Midbrain (tissue), 1 donor: ENCODE measurements around the gene PASK.
"Not testable (repeated sequence)": the region's sequence is repeated elsewhere in the genome, so short reads cannot be mapped to it uniquely, and the experiment has no call there.

Experiments
- DNase-seq: peaks from one replicate; lab custom pipeline; 2025; lab: John Stamatoyannopoulos, UW

The PASK gene

GRCh38 chr2:241104611-241105010, 44.7 kb downstream of the PASK start:
- not testable (repeated sequence) for DNase-seq

DNA sequence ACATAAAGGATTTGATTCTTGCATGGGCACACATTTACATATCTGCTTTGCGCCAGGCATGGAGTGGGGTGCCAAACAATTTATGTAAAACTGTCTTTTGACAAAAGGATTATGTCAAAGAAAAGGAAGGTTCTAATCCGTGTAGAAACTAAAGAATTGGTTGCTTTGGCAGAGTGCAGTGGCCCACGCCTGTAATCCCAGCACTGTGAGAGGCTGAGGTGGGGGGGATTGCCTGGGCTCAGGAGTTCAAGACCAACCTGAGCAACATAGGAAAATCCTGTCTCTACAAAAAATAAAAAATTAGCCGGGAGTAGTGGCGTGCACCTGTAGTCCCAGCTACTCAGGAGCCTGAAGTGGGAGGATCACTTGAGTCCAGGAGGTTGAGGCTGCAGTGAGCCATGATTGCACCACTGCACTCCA, 46.1 kb downstream of the PASK start:
- DNase-seq: no peak

- peak; percentile 87 for DNase-seq
Observed at GRCh38 chr2:241102239-241102803, 47.0 kb downstream of the PASK start, which contains the start of gene MTERF4. TSS of gene MTERF4 (minus strand) at chr2:241102287. CDS start at chr2:241102273, 14 bp downstream.

GRCh38 chr2:241099246-241099645, 50.0 kb downstream of the PASK start:
- no peak for DNase-seq

DNA sequence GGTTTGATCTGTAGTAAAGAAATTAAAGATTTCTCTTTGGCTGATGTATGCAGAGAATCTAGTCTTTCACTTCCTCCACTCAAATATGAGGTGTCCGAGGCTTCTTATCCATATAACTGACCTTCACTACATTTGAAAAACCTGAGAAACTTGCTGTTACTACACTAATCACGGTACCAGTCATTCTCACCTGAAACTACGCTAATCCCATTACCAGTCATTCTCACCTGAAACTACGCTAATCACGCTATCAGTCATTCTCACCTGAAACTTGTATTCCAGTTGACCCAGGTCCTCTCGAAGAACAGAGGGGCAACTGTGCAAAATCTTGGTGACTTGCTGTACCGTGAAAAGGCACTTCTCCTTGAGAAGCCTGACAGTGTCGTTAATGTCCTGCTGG, 52.3 kb downstream of the PASK start:
- DNase-seq: no peak

GRCh38 chr2:241095594-241096290, 53.5 kb downstream of the PASK start:
- no peak for DNase-seq

- DNase-seq: no peak
Observed at GRCh38 chr2:241094924-241095420, 54.3 kb downstream of the PASK start.

DNA sequence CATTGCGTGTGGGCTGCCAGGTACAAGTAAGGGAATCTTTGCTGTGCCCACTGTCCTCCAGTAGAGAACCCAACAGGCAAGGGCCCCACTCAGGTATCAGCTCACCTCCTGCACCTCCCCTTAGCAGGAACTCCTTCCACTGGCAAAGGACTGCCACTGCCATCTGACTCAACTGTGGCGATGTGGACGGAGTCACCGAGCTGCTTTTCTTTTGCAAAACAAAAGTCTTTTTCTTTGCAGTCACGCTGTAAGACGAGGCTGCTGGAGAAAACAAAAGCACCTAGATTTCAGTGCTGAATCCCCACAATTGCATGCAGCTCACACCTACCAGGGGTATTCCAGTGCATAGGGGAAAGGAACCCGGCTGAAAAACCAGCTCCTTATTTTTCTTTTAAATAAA, 55.1 kb downstream of the PASK start:
- DNase-seq: no peak

GRCh38 chr2:241093133-241093781, 56.0 kb downstream of the PASK start:
- not testable (repeated sequence) for DNase-seq

DNA sequence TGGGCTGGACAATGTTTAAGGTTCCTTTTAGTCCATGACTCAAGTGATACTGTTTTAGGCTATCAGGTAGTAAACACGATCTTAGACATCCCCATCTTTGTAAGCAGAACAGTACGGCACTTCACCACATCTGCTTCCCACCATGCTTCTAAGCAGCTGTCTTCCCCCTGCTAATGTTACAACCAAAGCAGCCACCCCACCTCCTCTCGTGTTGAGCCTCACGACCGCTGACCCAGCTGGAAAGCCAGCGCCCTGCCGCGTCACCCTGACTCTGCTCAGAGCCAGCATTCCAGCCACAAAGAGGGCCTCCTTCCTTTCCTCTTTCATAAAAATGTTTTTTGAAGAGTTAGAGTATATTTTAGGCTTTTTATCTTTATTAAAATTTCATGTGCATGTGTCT, 56.6 kb downstream of the PASK start:
- no peak for DNase-seq

DNA sequence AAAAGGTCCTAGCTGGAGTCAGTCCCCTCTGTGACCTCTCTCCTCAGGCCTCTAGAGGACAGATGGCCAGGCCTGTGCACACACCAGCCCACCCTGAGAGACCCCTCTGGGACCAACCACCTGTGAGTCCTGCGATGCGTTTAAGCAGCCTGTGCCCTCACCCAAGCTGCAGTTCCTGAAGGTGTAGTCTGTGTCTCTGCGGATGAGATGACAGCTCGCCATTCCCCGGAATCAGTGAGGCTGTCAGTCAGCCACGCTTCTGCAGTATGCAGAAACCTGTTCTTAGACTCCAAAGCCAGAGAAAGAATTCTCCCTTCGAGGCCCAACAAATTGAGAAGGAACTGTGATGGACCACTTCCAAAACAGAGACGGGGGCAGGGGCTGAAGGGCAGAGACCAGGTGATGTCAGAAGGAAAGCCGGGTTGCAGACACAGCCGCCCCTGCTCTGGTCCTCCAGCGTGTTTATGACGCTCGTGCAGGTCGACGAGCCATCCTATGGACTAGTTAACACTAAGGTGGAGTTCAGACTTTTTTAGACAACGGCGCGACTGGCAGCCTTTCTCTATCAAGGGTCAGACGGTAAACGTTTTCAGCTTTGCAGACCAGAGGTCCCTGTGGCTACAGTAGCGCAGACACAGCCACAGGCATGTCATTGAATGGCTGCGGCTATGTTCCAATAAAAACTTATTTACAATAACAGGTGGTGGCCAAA, 57.4 kb downstream of the PASK start:
- no peak for DNase-seq

GRCh38 chr2:241091201-241091600, 58.1 kb downstream of the PASK start:
- DNase-seq: no peak

DNA sequence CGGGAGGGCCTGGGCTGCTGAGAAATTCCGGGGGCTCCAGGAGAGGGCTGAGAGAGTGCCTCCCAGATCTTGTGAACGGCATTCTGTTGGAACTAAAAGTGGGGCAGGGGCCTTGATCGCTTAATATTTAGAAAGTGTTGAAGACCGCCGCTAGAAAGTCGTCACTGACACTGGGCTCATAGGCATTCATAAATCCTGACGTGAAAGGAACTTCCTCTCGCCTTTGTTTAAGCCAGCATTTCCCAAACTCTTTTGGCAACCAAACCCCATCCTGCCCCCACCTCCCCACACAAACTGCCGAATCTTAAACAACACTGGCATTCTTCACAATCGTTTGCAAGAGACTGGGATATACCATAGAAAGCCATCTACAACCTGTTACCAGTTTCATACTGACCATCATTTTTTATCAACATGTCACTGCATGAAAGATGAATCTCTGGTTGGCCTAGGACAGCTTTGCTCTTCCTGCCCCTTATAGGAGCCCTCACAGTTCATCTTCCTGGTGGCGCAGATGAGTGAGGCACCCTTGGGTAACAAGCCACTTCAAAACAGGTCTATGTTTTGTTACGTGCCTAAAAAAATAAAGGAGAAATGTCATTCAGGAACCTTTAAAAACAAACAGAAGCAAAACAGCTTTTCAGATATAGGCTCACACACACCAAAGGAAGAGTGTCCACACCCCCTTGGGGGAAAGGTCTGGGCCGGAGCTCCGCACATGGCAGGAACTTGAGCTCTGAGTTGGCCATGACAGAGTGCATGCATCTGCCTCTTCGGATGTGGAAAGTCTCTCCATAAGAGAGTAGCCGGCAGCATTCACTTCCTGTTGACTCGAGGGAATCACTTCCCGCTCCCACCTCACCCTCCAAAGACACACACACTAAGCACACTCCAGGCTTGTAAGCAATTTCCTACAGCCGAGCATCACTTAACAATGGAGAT, 60.2 kb downstream of the PASK start:
- DNase-seq: no peak

DNA sequence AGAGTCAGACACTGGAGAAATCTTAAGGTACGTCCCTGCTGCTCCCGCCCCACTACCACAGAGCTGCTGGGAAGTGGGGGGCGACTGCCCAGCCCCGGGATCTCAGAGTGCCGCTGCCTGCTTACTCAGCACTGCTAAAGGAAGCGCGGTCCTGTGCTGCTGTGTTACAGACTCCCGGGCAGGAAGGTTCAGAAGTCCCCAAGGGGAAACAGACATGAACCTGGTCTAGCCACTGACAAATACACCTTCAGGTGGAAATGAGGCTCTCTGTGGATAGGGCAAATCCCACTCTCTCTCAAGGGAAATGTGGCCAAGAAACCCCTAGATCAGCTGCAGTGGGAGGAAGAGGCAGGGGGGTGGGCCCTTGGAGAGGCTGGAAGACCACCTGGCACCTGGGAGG, 60.9 kb downstream of the PASK start:
- no peak for DNase-seq

DNA sequence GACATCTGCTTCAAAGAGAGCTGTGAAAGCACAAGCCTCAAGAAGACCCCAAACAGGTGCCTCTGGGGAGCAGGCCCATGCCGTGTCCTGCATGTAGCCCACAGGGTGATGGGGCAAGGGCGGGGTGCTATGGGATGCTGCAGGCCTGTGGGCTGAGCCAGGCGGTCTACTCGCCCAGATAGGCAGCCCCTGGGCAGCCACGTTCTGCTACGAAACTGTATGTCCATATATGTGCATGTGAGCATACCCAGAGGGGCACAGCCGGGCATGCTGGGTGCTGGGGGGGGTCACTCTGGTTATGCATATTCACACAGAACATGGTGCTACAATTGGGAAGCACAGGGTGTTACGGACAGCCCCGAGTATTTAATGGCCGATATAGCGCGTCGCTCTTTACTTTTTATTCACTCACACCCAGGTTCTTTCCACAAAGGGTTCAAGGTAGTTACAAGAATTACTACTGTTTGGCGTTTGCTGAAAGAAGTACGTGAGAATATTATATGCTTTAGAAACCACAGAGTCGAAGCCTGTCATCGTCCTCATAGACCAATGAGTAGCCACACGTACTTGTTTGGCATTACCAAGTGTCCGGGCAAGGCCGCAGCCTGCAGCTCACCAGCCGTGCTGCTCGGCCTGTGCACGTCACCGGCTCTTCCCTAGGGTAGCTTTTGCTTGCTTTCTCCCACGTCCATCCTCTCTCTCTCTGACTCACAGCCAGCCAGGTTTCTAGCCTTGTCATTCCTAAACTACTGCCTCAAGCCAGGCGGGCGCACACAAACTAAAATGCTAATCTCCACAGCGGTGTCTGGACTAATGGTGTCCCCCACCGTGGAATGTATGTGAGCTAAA, 61.6 kb downstream of the PASK start:
- no peak for DNase-seq

DNA sequence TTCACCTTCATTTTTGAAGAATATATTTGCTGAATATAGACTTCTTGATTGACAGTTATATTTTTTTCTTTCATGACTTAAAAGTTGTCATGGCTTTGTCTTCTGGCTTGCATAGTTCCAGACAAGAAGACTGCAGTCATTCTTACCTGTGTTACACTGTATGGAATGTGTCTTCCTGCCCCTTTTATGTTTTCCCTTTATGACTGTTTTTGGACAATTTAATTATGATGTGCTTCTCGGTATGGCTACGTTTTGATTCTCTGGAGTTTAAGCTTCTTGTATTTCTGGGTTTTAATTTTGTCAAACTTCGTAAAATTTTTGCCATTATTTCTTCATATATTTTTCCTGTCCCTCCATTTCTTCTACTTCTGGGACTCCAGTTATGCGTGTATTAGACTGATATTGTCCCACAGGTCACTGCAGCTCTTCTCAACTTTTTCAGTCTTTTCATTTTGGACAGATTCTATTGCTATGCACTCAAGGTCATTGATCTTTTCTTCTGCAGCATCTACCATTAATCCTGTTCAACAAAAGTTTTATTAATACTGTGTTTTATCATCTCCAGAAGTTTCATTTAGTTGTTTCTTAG, 64.3 kb downstream of the PASK start:
- no peak for DNase-seq

GRCh38 chr2:241083091-241083415, 66.2 kb downstream of the PASK start:
- DNase-seq: no peak

DNA sequence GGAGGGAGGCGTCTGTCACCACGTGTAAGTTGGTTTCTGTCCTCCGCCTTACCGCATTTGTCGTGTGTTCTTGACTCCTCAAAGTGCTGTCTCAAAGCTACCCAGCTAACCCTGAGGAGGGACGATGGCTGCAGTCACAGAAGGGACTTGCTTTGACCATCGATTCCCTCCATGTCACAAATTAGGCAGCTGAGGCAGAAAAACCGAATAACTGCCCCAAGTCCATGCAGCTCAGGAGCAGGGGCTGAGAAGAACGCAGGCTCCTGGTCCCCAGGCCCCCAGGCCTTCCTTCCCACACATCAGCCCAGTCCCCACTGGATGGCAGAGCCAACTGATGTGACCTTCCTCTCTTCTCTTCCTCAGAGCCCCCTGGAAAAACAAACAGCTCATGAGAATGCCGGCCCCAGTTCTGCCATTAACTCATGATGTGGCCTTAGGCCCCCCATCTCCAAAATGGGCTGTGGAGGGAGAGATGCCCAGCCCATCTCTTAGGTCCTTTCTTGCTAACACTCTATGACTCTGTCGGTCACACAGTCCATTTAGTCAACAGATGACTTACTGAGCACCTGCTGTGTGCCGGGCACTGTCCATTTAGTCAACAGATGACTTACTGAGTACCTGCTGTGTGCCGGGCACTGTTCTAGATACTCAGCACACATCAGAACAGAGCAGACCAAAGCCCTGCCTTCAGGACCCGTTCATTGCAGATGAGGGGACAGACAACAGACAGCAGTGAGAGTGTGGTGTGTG, 66.8 kb downstream of the PASK start:
- DNase-seq: no peak

- DNase-seq: no peak
Observed at GRCh38 chr2:241081643-241082340, 67.5 kb downstream of the PASK start.
